Activated naive CD8-positive, alpha-beta T cell treated with anti-CD3 and anti-CD28 coated beads, Interleukin-2, amount 50 U/mL, for 16 hours (primary cell): ENCODE measurements around the gene INHBB.
"Not testable (repeated sequence)": the region's sequence is repeated elsewhere in the genome, so short reads cannot be mapped to it uniquely, and the experiment has no call there.

Experiments
- DNase-seq: peaks from one replicate; pipeline ENCODE4 v3.0.0-alpha.2; 2020; ENCODE audit warnings: low read depth, low spot score

Gene INHBB

DNA sequence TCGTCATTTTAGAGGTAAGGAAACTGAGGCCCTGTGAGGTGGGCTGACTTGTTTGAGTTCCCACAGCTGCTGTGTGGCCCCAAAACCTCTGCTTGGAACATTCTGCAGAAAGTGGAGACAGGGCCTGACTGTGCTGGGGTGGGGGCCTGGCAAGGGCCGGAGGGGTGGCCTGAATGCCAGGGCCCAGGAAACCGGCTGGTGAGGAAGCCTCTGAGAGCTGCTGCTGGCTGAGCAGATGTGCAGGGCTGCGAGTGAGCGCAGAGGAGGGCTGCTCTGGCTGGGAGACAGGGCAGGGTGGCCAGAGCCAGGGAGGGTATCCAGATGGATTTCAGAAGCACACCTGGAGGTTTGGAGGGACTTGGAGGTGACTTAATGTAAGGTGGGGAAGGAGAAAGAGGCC lies 29.9 kb upstream of the INHBB start:
- no peak for DNase-seq

- DNase-seq = no peak
Measured at GRCh38 chr2:120316528-120317179, 29.3 kb upstream of the INHBB start.

DNA sequence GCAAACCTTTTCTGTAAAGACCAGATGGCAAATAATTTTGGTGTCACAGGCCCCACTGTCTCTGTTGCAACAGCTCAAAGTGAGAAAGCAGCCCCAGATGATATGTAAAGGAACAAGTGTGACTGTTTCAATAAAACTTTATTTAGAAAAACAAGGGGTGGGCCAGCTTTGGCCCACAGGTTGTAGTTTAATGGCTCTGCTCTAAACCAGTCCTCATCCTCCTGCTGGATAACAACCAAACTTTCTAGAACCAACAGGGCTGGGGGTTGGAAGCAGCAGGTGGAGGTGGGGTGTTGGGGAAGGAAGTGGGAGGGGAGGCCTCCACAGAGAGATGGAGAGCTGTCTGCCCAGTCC lies 28.8 kb upstream of the INHBB start:
- DNase-seq = no peak

DNA sequence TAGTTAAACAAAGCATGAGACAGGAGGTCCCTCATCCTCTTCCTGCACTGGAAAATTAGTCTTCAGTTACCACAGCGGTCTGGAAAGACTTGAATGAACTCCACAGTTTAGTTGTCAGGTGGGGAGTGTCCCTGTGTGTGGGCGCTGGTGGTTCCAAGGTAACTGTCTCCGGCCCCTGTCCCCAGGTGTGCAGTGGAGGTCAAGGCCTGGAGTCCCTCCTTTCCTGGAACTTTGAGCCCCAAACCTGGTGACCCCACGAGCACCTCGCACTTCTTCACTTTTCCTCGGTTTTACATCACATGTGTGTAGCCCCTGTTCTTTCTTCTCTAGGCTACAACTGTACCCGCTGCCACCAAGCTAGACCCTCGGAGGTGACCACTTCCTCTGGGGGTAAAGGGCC lies 28.0 kb upstream of the INHBB start:
- DNase-seq = no peak

DNA sequence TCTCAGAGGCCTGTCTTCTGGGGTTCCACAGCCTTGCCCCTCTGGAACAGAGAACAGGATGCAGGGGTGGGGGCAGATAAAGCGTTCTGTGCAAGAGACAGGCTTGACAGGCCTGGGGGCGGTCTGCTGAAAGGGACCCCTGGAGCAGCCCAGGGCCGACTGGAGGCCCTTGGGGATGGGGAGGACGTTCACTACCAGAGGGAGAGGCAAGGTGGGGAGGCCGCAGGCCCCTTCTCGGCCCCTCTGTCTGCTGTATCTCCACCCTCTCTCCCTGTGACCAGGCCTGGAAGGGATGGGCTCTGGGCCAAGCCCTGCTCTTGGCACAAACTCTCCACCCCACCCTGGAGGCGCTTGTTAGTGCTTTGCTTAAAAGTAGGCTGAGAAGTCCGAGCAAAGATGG lies 27.3 kb upstream of the INHBB start:
- no peak for DNase-seq

- DNase-seq = no peak
Measured at GRCh38 chr2:120319123-120319522, 26.8 kb upstream of the INHBB start.

DNA sequence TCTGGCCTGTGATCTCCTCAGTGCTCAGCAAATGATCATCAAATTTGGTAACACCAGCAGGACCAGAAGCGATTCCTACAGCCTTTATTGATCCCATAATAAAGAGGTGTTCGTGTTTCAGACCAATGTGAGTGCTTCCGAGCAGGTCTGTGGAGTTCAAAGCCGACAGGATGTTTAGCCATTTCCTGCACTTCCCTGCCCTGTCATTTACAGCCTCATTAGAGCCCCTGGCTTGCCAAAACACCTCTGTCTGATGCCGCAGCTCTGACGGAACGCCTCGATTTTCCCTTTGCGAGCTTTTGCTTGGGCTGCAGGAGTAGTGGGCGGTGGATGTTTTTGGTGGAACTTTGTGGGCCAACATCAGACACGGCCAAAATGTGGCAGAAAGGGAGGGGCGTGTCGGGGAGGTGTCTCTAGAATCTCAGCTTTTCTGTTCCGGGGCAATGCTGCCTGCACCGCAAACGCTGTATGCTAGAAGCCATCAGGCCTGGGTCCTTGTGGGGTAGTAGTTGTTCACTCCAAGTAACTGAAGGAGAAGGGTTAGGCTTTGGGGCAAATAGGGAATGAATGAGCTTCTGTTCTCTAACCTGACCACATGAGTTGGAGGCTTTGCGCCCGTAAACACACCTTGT lies 26.1 kb upstream of the INHBB start:
- no peak for DNase-seq

GRCh38 chr2:120320318-120320851 lies 25.6 kb upstream of the INHBB start:
- DNase-seq = no peak

DNA sequence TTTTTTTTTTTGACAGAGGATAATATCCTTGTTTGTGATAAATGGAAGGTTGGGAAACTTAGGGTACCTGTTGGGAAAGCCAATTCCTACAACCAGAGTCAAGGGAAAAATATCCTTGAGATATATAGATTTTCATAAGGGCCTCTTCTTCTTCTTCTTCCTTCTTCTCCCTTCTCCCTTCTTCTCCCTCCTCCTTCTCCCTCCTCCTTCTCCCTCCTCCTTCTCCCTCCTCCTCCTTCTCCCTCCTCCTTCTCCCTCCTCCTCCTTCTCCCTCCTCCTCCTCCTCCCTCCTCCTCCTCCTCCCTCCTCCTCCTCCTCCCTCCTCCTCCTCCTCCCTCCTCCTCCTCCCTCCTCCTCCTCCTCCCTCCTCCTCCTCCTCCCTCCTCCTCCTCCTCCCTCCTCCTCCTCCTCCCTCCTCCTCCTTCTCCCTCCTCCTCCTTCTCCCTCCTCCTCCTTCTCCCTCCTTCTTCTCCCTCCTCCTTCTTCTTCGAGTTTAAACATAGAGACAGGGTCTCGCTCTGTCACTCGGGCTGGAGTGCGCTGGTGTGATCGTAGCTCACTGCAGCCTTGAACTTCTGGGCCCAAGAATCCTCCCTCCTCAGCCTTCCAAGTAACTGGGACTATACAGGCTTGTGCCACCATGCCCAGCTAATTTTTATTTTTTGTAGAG lies 24.9 kb upstream of the INHBB start:
- DNase-seq = not testable (repeated sequence)

DNA sequence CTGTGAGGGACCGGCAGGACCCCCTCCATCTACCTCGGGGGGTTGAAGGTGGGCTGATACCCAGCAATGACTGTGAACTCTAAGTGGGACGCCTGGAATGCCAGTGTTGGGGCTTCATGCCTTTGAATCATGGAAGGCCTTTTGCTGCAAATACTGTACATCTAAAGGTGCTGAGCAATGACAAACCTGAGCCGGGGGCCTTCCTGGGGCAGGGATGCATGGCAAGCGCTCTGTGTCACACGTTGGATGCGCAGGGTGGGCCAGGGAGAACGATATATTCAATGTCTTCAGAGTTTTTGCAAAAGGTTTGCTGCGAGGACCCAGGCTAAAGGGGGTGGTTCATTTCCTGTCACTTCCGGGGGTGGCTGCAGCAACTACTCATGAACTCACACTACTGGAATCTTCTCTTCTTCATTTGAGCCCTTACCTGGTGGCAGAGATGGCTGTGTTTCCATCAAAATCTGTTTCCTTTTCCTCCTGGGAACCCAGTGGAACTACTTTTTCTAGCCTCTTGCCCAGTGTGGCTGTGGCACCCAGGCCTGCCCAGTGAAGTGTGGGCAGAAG lies 24.1 kb upstream of the INHBB start:
- DNase-seq = no peak

DNA sequence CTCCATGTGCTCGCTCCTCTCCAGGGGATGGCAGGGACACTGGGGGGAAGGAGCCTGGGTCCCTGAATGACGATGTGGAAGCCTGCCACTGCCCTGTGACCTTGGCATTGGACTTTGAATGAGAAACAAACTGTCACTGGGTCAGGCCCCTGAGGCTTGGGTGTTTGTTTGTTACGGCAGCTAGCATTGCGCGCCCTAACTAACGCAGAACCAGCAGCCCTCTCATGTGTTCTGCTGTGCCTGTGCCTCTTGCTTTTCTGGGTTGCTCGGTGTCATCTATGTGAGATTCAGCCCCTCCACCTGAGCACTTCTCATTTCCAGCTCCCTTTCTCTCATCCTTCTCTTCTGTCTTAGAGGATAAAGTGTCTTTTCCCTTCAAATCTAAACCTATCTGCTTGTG lies 23.6 kb upstream of the INHBB start:
- DNase-seq = no peak

- no peak for DNase-seq
Measured at GRCh38 chr2:120323214-120323613, 22.7 kb upstream of the INHBB start.

GRCh38 chr2:120323807-120324399 lies 22.0 kb upstream of the INHBB start:
- no peak for DNase-seq

GRCh38 chr2:120324933-120325332 lies 21.0 kb upstream of the INHBB start:
- DNase-seq = no peak

DNA sequence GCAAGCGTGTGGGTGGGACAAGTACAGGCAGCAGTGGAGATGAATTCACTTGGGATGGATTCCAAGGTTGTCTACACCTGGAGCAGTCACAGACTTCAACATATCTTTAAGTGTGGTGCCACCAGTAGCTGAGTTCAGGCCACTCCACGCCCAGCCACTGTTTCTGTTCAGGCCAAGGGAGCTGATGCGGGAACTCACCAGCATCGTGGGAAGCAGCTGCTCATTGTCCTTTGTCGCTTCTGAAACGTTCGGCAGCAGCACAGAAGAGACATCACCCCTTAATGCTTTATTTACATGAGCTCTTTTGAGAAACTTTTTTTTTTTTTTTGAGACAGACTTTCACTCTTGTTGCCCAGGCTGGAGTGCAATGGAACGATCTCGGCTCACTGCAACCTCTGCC lies 19.9 kb upstream of the INHBB start:
- no peak for DNase-seq

DNA sequence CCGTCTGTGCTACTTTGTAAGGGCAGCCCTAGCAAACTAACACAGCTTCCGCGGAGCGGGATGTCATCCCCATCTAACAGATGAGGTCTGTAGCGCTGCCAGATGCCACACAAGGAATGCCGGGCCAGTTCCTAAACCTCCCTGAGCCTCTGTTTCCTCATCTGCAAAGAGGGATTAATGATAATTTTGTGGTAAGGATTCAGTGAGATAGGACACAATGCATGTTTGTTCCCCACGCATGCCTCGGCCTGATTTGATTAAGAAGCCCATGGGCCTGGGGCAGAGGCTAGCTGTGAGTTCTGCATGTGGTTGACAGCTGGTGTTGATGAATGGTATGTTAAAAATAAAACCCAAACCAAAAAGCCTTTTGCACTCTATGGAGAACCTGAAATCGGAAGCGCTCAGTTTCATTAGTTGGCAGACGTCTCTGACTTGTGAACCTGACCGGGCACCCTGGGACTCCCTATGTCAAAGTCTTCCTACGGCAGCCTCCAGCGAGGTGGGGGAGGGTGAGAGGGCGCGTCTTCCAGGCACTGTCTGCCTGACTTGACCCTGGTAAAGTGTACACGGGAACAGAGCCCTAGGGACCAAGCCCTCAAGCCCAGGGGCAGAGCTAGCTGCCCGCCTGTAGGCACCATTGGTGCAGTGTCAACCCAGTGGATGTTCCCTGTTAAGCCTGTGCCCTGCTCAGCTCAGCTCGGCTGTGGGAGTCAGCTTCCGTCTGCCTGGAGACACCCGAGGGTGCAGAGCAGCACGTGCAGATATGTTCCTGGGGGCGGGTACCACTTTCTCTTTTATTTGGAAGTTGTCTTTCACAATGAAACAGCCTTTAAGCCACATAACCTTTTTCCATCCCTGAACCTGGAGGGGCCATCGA lies 14.8 kb upstream of the INHBB start:
- DNase-seq = no peak

DNA sequence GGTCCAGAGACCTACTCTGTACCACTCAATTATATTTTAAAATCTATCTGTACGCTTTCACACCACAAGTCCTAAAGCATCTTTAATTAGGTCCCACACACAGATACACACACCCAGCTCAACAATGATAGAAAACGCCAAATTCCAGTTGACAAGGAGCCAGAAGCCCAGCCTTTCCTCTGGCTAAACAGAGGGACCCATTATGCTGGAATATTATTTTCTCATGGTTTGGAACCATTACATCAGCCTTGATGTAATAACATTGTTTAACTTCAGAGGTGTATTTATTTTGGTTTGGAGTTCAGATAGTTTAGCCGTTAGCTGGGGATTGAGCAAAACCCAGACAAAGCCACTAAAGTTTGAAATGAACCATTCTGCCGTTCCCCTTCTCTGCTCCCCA lies 14.0 kb upstream of the INHBB start:
- DNase-seq = no peak

DNA sequence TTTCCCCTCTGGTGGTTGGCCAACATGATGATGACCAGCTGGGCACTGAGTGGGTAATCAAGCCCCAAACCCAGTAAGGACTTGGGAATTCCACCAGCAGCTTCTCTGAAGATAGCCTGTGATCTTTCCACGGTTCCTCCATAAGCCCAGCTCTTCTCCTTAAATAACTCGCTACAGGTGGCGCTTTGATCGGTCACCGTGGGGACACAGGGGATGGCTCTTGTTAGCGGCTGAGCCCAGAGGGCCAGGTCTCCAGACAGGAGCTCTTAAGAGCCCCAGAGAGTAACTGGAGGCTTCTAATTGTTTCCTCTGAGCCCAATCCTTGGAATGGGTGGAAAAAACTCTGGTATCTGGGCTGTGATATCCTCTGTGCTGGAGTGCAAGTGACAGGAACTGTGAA lies 13.6 kb upstream of the INHBB start:
- DNase-seq = no peak

GRCh38 chr2:120334068-120334467 lies 11.9 kb upstream of the INHBB start:
- no peak for DNase-seq

- DNase-seq = no peak
Measured at GRCh38 chr2:120336749-120337148, 9.2 kb upstream of the INHBB start.

DNA sequence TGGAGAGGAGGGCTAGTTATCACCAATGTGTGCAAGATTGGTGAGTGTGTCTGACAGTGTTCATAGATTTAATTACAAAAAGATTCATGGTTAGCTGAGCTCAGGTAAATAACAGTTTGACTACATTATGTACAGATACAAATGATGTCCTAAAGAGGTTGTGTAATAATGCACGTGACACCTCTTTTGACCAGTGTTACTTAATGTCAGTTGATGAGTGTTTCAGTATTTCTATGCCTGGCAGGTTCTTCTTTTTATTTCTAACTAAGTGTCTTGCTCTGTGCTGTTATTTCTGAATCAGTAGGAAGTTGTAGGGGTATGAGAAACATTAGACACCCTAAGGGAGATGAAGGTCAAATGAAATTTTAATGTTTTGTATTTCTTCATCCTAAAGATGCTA lies 7.9 kb upstream of the INHBB start:
- no peak for DNase-seq
